Glutamatergic neuron (in vitro differentiated cells): Measurements from ENCODE around the gene TTLL1. TPM values are rescaled to one million over a fixed set of nuclear protein-coding genes. Genes with fewer than 3 reads are reported as not detected.
"Not testable (repeated sequence)": the region's sequence is repeated elsewhere in the genome, so short reads cannot be mapped to it uniquely, and the experiment has no call there.

Experiments used
- DNase-seq: peaks from one replicate; pipeline ENCODE4 v3.0.0; 2022
- H3K27ac Mint-ChIP-seq: one replicate; pipeline ENCODE4 v1.8.0; 2020; ENCODE audit warnings: mild to moderate bottlenecking, mixed read lengths, inconsistent platforms; ENCODE audit not compliant: unreplicated experiment
- H3K27me3 Mint-ChIP-seq: one replicate; pipeline ENCODE4 v1.8.0; 2020; ENCODE audit warnings: mild to moderate bottlenecking, moderate library complexity, mixed read lengths, inconsistent platforms; ENCODE audit not compliant: unreplicated experiment
- H3K36me3 Mint-ChIP-seq: one replicate; pipeline ENCODE4 v1.8.0; 2020; ENCODE audit warnings: mild to moderate bottlenecking, mixed read lengths, inconsistent platforms; ENCODE audit not compliant: unreplicated experiment
- H3K4me1 Mint-ChIP-seq: one replicate; pipeline ENCODE4 v1.8.0; 2020; ENCODE audit warnings: mild to moderate bottlenecking, low read depth, mixed read lengths, inconsistent platforms; ENCODE audit not compliant: unreplicated experiment
- H3K4me3 Mint-ChIP-seq: one replicate; pipeline ENCODE4 v1.8.0; 2020; ENCODE audit warnings: mild to moderate bottlenecking, mixed read lengths, inconsistent platforms; ENCODE audit not compliant: unreplicated experiment
- H3K9me3 Mint-ChIP-seq: one replicate; pipeline ENCODE4 v1.8.0; 2020; ENCODE audit warnings: mild to moderate bottlenecking, moderate library complexity, mixed read lengths, inconsistent platforms; ENCODE audit not compliant: unreplicated experiment
- total RNA-seq: library from RNA; stranded (reverse); fragmentation: NEBNext Ultra II Directional; extraction: Animal tissue kit (Norgen Biotek cat#: 25700); gene quantifications from one replicate; pipeline ENCODE4 v1.2.1, GENCODE V29; 2021; ENCODE audit not compliant: unreplicated experiment
- TF ChIP-seq, protein P1 (sequence below): fragments of 200-600 bp; sonication (generic); IDR thresholded peaks from one replicate; pipeline ENCODE4 v1.5.0; 2021; ENCODE audit not compliant: partially characterized antibody, unreplicated experiment

TTLL1 gene
- total RNA-seq, 1 donor from 2014 or later = 22.0 TPM

DNA sequence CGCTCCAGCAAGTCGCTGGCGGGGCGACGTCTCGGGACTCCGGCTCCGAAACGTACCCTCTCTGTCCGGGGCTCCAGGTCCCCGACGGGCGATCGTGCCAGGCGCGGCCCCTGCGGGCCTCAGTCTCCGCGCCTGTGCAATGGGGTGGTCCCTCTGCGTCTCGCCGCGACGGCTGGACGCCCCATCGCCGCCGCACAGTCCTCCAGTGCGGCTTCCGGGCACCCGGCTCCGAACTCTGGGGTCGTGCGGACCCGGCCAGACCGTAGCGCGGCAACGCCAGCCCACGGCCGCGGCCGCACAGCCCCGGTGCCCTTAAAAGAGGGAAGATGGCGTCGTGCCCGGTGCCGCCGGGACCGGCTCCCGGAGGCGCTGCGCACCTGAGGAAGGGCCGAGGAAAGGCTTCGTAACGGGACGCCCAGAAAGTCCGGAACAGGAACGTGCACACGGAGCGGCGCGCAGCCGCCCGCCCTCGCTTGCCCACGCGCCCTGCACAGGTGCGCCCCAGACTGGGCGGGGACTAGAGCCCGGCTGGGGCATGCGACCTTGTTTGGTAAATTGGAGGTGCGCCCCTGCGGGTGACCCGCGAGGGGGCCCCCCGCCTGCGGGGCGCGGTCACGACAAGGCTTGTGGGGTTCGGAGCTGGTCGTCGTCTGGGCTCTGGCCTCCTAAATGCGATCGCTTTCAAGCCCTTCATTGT lies 21.9 kb upstream of the TTLL1 start:
- peaks cover 12% of the 10 kb centered on the region for H3K9me3 Mint-ChIP-seq
- TF ChIP-seq, protein P1, sequence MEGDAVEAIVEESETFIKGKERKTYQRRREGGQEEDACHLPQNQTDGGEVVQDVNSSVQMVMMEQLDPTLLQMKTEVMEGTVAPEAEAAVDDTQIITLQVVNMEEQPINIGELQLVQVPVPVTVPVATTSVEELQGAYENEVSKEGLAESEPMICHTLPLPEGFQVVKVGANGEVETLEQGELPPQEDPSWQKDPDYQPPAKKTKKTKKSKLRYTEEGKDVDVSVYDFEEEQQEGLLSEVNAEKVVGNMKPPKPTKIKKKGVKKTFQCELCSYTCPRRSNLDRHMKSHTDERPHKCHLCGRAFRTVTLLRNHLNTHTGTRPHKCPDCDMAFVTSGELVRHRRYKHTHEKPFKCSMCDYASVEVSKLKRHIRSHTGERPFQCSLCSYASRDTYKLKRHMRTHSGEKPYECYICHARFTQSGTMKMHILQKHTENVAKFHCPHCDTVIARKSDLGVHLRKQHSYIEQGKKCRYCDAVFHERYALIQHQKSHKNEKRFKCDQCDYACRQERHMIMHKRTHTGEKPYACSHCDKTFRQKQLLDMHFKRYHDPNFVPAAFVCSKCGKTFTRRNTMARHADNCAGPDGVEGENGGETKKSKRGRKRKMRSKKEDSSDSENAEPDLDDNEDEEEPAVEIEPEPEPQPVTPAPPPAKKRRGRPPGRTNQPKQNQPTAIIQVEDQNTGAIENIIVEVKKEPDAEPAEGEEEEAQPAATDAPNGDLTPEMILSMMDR = no peak
- H3K36me3 Mint-ChIP-seq = no peaks in the 10 kb centered on the region
- H3K4me3 Mint-ChIP-seq = peak overlapping the region; percentile 85
- H3K27ac Mint-ChIP-seq = peak overlapping the region; percentile 38
- no peak for DNase-seq
- H3K4me1 Mint-ChIP-seq = peaks cover 16% of the 10 kb centered on the region
- peaks cover 15% of the 10 kb centered on the region for H3K27me3 Mint-ChIP-seq

DNA sequence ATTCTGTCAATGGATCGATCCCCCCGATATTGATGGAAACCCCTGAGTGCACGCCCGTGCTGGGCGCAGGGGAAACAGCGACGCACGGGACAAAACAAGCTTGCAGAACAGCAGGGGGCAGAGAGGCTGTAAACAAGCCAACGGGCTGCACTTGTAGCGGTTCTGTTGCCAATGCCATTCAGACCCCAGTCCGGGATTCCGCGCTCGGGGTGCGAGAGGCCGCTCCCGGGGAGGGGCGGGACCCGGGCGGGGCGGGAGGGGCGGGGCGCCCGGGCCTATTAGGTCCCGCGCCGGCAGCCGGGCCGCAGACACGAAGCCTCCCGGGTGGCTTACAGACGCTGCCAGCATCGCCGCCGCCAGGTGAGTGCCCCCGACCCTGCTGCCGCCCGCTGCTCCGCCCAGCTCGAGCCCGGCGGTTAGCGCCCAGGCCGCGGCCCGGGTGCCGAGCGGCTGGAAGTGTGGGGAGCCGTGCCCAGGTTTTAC lies 21.3 kb upstream of the TTLL1 start, which contains the start of gene BIK:
Gene BIK, plus strand, starts transcription at position 307 of the 483 bp plus-strand sequence. CDS start 13,273 bp downstream, outside the sequence.
- peak; percentile 64 for DNase-seq
- Mint-ChIP-seq H3K27me3 (peaks cover 15% of the 10 kb centered on the region), H3K9me3 (peaks cover 12% of the 10 kb centered on the region), H3K27ac (peak within 1 kb of the TSS; percentile 38), H3K4me1 (peaks cover 16% of the 10 kb centered on the region), H3K36me3 (no peaks in the 10 kb centered on the region), H3K4me3 (peak within 1 kb of the TSS; percentile 87)
- TF ChIP-seq, protein P1 = no peak

DNA sequence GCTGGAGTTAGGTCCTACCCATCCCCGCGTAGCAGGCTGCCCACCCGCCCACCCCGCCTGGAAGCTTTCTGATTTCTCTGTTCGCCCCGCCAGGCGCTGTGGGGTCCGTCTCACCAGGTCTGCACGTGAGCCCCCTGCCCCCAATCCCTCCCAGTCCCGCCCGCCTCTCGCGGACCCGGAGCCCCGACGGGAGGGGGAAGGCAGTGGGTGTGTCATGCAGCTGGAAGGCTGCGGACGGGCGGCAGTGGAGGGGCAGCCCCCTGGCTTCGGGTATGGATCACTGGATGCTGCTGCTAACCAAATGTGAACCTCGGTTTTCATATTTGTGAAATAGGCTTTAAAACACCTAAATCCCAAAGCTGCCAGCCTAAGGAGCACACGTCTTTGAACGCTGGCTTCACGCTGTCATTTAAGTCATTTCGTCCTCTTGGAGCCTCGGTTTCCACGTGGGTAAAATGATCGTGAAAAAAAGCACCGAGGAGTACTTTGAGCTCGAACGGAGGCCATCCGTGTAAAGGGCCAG lies 20.8 kb upstream of the TTLL1 start:
- Mint-ChIP-seq H3K27ac (no peak overlapping the region), H3K36me3 (no peaks in the 10 kb centered on the region), H3K4me1 (peaks cover 16% of the 10 kb centered on the region), H3K9me3 (peaks cover 13% of the 10 kb centered on the region), H3K27me3 (peaks cover 15% of the 10 kb centered on the region), H3K4me3 (peak overlapping the region; percentile 87)
- DNase-seq = no peak
- TF ChIP-seq, protein P1 = no peak

DNA sequence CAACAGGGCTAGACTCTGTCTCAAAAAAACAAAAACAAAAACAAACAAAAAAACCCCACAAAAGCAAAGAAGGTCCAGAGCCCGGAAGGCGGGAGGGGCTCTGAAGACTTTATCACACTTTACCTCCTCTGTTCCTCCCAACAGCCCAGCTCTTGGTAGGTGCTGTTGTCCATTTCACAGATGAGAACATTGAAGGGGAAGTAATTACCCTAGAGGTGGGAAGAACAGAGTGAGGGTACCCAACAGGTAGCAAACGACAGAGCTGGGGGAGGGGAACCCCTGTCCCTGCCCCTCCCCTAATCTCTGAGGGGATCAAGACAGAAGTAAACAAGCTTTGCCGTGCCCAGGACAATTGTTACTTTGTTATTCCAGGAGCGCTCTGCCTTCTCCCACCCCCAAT lies 20.3 kb upstream of the TTLL1 start:
- DNase-seq = no peak
- H3K4me3 Mint-ChIP-seq = no peak overlapping the region
- peaks cover 13% of the 10 kb centered on the region for H3K9me3 Mint-ChIP-seq
- TF ChIP-seq, protein P1 = no peak
- H3K4me1 Mint-ChIP-seq = peaks cover 16% of the 10 kb centered on the region
- H3K27me3 Mint-ChIP-seq = peaks cover 13% of the 10 kb centered on the region
- no peak overlapping the region for H3K27ac Mint-ChIP-seq
- H3K36me3 Mint-ChIP-seq = no peaks in the 10 kb centered on the region

DNA sequence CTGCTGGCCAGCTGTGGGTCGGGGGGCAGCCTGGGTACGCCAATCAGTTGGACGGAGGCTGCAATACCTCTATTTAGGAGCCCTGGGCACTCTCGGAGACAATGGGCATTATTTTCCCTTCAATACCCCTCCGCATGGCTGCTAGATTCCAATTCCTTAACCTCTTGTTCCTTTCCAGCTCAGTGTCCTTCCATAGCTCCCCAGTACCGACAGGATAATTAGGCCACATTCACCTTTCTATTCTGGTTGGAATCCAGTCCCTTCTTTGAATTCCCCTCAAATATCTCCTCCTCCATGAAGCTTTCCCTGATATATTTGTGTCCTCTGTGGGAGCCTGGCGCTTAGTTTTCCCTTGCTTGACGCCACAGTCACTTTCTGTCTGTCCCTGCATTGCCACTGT lies 17.1 kb upstream of the TTLL1 start:
- no peak overlapping the region for H3K27ac Mint-ChIP-seq
- H3K9me3 Mint-ChIP-seq = peaks cover 2% of the 10 kb centered on the region
- peak overlapping the region; percentile 6 for H3K4me3 Mint-ChIP-seq
- TF ChIP-seq, protein P1 = no peak
- H3K27me3 Mint-ChIP-seq = no peaks in the 10 kb centered on the region
- H3K4me1 Mint-ChIP-seq = peaks cover 3% of the 10 kb centered on the region
- no peak for DNase-seq
- no peaks in the 10 kb centered on the region for H3K36me3 Mint-ChIP-seq

GRCh38 chr22:43104950-43105349 lies 15.8 kb upstream of the TTLL1 start:
- not testable (repeated sequence) for H3K4me1 Mint-ChIP-seq, H3K27me3 Mint-ChIP-seq, DNase-seq, H3K4me3 Mint-ChIP-seq, H3K9me3 Mint-ChIP-seq, H3K27ac Mint-ChIP-seq, H3K36me3 Mint-ChIP-seq

DNA sequence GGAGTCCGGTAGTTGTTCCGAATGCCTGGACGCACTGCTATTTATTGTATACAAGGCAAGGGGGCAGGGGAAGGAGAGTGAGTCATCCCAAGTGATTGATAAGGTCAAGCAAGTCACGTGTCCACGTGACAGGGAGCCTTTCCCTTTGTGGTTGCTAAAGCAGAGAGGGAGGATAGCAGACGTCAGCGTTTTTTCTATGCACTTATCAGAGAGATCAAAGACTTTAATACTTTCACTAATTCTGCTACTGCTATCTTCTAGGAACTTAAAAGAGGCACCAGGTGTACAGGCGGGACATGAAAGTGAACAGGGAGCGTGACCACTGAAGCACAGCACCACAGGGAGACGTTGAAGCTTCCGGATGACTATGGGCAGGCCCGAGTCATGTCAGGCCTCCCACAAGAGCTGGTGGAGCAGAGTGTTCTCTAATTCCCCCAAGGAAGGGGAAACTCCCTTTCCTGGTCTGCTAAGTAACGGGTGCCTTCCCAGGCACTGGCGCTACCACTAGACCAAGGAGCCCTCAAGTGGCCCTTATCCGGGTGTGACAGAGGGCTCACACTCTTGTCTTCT lies 14.9 kb upstream of the TTLL1 start:
- H3K27me3 Mint-ChIP-seq, H3K4me1 Mint-ChIP-seq, DNase-seq, H3K27ac Mint-ChIP-seq, H3K4me3 Mint-ChIP-seq, H3K9me3 Mint-ChIP-seq, H3K36me3 Mint-ChIP-seq: not testable (repeated sequence)
